Activated CD8-positive, alpha-beta memory T cell treated with anti-CD3 and anti-CD28 coated beads, Interleukin-2, amount 50 U/mL, for 4 hours (primary cell): Measurements from ENCODE around the gene ZNF335.
A peak's percentile ranks its signal among the peaks of the same experiment; 100 is the strongest.

ENCODE experiments used
- DNase-seq: peaks from one replicate; pipeline ENCODE4 v3.0.0-alpha.2; 2020

Gene ZNF335

DNA sequence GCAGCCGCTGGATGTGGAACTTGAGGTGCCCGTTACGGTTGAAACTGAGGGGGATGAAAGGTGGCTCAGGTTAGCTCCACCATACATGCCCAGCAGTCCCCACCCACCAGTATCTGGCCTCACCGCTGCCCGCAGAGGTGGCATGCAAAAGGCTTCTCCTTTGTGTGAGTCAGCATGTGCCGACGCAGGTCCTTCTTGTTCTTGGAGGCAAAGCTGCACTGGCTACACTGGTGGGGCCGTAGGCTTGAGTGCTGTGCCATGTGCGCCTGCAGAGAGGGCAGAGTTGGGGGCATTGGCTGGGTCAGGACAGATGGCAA, 21.7 kb downstream of the ZNF335 start:
- DNase-seq = no peak

DNA sequence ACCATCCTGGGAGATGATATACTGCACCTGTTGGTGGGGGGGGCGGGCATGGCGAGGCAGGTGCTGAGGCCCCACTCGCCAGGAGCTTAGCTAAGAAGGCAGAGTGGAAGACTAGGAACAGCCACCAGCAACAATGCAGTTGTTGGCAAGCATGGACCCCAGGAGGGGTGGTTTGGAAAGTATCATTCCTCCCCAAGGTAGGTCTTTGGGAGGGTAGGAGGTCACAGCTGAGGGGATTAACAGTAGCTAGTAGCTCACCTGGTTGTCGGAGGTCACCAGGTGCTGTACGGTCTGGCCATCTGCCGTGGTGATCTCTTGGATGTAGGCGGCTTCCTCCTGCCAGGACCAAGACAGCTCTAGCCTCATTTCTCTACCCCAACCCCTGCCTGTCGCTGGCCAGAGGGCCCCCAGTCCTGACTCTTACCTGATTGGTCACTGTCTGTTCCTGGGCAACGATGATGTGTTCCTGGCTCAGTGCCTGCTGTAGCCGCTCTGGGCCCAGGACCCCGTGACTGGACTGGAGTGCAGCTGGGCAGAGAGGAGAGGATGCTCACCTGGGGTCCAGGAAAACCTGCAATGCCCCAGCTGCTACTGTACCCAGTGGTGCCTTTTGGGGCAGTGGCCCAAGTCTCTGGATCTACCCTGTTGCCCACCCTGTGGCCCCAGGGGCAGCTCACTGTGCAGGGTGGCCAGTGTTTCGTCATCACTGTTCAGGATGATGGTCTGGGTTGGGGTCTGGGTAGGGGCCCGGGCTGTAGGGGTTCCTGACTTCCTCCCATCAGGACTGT, 22.3 kb downstream of the ZNF335 start:
- no peak for DNase-seq

DNA sequence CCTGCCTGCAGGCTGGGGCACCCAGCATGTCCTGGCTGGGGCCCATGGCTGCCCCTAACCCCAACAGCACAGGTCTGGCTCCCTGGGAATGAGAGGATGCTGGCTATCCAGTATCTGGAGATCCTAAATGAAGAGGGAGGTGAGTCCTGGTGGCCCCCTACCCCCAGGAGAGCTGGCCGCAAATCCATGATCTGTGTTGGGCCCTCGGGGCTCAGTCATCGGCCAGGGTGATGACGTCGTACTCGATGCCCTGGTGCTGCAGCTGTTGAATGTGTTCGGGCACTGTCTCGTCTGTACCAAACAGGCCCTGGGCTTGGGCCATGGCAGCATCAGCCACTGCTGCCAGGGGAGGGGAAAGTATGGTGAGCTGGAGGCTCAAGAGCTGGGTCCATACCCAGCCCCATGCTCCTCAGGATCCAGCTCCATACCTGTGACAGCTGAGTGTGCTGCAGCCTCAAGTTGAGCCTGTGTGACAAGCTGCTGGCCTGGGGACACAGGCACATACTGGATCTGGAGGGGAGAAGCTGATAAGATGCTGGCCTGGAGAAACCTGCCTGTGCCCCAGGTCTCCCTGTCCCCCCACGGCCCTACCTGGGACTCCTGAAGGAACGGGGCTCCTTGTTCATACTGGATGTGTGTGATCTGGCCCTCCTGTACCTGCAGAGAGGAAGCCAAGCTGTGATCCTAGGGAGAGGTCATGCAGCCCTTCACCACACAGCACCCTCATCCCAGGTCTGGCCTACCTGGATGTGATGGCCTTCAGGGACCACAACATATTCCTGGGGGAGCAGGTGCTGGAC, 23.1 kb downstream of the ZNF335 start:
- no peak for DNase-seq

DNA sequence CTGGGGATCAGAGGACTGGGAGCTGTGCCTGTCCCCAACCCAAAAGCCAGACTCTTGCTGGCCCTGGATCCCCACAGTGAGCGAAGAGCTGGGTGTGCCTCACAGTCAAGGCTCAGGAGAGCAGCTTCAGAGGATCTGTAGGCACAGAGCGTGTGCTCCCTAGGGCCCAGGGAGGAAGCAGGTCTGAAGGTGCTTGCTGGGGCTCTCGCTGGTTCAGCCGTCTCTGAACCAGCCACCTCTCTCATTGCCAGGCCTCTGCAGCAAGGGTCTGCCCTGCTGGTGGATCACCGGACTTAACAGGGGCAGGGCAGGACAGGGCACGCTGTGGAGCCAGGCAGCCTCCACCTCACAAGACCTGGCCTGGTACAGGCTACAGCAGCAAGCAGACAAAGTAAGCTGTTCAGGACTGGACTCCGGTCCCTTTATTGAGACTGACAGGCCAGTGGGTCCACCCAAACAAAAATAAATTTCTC, 23.7 kb downstream of the ZNF335 start:
- DNase-seq = no peak

DNA sequence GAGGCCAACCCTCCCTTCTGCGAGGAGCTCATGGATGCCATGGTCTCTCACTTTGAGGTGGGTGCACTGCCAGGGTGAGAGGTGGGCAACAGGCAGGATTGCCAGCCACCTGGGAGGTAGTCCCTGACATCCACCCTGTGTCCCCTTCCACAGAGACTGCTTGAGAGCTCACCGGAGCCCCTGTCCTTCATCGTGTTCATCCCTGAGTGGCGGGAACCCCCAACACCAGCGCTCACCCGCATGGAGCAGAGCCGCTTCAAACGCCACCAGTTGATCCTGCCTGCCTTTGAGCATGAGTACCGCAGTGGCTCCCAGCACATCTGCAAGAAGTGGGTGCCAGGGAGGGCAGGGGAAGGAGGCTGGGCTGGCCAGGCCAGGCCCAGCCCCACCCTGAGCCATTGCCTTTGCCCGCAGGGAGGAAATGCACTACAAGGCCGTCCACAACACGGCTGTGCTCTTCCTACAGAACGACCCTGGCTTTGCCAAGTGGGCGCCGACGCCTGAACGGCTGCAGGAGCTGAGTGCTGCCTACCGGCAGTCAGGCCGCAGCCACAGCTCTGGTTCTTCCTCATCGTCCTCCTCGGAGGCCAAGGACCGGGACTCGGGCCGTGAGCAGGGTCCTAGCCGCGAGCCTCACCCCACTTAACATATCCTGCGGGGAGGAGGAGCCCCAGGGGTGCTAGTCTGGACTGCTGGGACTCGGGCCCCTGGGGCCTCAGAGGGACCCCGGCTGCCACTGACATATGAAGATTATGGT, 24.7 kb downstream of the ZNF335 start:
- no peak for DNase-seq

DNA sequence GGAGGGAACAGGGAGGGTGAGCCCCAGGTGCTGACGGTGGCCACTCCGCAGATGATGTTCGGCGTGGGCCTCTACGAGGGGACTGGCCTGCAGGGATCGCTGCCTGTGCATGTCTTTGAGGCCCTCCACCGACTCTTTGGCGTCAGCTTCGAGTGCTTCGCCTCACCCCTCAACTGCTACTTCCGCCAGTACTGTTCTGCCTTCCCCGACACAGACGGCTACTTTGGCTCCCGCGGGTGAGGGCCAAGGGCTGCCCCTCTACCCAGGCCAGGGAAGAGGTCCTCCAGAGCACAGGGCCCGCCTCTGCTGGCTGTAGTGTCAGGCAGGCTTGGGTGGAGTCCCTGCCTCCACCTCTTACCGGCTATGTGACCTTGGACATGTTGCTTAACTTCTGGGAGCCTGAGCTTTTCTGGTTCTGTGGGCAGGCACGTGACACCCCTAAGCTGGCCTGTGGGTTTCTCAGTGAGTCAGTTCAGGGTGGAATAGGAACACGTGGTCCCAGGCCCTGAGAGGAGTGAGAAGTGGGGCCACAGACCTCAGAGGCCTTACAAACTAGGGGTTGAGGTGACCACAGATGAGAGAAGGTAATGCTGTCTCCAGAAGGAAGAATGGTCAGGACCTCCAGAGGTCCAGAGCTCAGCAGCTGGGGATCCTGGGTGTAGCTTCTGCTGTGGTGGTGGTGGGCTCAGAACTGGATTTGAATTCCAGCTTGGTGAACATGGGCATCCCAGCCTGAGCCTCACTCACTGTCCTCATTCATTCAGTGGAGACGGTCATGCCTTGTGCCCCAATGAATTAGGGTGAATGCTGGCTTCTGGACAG, 25.6 kb downstream of the ZNF335 start:
- DNase-seq = peak; percentile 44

DNA sequence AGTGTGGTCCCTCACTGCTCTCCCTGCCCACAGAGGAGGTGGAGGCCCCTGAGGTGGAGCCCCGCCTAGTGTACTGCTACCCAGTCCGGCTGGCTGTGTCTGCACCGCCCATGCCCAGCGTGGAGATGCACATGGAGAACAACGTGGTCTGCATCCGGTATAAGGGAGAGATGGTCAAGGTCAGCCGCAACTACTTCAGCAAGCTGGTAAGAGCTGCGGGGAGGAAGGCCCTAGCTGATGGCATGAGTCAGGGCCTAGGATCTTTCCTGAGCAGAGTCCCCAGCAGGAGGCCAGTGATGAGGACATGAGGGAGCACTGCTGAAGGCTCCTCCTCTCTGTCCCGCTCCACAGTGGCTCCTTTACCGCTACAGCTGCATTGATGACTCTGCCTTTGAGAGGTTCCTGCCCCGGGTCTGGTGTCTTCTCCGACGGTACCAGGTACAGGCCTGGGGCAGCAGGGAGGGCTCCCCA, 26.3 kb downstream of the ZNF335 start:
- DNase-seq = no peak

DNA sequence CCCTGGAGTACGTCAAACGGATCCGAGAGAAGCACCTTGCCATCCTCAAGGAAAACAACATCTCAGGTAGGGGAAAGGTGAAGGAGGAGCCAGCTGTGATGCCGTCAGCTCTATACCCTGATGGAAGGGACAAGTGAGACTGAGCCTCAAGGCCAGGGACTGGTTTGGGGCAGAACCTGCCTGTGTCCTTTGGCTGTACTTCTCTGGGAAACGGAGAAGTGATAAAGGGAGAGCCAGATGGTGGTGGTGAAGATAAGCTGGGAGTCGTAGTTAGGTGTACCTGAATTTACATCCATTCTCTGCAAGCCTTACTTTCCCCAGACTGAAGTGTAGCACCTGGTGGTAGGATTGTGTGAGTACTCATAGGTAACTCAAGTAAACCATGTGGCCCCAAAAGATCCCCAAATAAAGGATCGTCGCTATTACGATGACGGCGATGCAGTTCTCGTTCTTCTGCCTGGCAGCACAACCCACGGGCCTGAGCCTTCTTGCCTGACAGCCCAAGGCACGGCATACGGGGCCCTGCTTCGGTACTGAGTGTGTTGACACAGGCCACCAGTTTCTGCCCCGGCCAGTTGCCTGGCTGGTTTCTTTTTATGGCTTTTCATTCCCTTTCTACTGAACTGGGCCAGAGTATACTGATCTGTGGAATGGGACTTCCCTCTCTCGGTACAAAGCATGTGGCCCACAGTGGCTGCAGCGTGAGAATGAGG, 26.9 kb downstream of the ZNF335 start:
- no peak for DNase-seq

DNA sequence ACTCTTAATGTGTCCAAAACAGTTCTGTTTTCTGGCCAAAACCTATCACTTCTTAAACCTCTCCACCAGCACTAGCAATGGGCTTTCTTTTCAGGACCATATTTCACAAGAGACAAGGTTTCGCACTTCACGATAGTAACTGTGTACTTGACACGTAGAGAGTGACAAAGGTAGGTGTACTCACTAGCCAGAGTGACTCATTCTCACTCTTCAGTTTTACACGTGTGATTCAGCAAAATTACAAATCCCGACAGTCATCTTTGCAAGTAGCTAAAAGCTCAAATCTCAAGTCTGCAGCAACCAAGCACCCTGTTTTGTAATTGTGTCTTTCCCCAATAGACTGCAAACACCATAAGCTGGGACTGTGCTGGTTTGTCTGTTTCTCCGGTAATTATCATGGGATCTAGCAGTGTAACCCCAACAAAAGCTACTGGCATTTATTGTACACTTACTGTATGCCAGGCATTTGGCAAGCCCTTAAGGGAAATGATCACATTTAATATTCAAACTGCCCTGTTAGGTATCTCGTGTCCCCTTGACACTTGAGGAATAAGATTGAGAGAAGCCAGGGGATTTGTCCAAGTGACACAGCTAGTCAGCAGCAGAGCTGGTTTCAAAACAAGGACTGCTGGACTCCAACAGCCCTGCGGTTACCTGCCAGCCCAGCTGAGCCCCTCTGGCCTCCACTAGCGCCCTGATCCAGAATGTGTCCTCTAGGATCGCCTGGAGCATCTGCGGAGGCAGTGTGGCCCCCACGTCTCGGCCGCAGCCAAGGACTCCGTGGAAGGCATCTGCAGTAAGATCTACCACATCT, 27.6 kb downstream of the ZNF335 start:
- no peak for DNase-seq

DNA sequence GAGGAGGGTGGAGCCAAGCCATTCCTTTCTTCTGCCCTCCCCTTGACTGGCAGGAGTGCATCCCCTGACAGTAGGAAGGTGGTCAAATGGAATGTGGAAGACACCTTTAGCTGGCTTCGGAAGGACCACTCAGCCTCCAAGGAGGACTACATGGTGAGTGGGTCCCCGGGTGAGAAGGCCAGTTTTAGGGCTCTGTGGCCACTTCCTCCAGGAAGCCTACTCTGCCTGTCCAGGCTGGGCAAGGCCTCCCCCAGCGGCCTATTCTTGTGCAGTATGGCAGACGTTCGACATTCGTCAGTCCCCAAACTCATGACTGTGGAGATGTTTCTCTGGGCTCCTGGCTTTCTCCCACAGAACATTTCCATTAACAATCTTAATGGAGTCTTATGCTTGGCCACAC, 28.4 kb downstream of the ZNF335 start:
- DNase-seq = no peak

DNA sequence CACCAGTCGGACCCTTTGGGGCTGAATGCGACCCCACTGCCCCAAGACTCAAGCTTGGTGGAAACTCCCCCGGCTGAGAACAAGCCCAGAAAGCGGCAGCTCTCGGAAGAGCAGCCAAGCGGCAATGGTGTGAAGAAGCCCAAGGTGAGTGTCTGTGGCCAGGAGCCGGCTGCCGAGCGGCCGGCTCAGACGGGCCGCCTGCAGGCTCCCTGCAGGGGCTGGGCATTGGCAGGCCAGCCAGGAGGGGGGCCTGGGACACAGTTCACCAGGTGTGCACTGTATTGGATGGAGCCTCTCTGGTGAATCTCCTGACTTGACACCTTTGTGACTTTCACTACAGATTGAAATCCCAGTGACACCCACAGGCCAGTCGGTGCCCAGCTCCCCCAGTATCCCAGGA, 31.5 kb downstream of the ZNF335 start:
- no peak for DNase-seq

DNA sequence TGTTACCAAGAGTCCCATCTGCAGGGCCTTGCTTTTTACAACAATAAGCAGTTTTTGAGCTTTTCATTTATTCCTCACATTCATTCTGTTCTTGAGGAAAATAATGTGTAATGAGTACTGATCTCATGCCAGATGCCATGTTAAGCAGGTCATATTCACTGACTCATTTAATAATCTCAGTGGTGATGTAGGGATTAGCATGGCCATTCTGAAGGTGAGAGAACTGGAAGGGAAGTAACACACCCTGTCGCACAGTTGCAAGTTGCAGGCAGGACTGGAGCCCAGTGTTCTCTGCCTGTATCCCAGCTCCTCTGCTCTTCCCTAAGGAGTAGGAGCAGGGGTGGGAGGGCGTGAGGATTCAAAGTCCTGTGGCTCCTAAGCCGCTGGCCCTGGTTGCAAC, 31.9 kb downstream of the ZNF335 start:
- DNase-seq = no peak

DNA sequence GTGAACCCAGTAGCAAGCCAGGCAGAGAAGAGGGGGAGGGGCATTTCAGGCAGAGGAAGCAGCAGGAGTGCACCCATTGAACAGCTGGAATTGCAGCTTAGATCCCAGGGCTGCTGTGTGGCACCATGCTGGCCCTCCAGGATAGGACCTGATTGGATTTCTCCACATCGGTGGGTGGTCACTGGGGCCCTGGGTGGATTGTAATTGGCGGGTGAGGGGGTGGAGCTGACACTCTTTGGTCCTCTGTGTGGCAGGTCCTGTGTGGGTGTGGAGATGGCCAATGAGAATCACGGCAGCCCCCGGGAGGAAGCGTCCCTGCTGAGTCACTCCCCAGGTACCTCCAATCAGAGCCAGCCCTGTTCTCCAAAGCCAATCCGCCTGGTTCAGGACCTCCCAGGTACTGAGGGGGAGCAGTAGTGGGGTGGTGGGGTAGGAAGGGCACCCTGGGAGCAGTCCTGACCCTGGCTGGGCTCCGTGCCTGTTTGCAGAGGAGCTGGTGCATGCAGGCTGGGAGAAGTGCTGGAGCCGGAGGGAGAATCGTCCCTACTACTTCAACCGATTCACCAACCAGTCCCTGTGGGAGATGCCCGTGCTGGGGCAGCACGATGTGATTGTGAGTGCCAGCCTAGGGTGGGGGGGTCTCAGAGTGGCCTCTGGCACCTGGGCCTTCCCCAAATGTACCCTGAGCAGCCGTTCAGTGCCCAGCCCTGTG, 33.1 kb downstream of the ZNF335 start:
- no peak for DNase-seq

DNA sequence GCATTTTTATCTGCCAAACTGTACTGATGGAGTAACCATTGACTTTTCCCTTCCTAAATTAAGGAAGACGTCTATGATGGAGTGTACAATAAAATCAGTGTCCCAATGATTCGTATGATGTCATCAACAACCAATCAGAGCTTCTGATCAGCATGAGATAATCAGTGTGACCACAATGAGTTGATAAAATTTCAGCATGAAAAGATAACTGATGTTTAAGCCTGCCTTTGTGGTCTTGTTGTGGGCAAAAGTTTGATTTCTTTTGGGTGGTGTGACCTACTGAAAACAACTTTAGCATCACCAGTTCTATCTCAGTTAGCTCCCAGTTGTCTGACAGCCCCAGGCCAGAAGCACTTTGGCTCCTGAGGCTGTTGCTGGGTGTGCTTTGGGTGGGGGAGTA, 34.2 kb downstream of the ZNF335 start:
- DNase-seq = no peak

DNA sequence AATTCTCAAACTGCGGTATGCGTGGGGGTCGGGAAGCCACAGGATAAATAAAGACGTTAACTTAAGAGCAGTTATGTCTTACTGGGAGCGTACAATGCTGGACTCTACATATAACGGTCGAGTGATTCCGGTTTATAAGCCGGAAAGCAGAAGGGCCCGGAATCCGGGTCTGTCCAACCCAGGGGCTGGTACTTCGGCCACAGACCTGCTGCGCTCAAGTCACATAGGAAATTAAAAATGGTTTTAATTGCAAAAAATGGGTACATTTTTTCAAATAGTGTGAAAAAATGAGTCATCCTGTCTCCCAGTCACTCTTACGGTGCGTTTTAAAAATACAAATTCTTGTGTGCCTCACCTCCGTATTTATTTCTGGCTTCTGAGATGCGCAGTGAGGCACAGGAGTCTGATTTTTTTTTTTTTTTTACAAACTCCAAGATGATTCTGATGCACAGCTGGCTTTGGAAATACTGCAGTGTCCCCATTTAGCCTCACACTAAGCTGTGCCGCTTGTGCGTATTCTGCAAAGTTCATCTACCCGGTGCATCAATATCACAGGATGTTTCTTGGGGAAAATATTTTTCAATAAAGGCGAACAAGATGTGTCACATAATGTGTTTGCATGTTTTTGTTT, 36.5 kb downstream of the ZNF335 start:
- no peak for DNase-seq

DNA sequence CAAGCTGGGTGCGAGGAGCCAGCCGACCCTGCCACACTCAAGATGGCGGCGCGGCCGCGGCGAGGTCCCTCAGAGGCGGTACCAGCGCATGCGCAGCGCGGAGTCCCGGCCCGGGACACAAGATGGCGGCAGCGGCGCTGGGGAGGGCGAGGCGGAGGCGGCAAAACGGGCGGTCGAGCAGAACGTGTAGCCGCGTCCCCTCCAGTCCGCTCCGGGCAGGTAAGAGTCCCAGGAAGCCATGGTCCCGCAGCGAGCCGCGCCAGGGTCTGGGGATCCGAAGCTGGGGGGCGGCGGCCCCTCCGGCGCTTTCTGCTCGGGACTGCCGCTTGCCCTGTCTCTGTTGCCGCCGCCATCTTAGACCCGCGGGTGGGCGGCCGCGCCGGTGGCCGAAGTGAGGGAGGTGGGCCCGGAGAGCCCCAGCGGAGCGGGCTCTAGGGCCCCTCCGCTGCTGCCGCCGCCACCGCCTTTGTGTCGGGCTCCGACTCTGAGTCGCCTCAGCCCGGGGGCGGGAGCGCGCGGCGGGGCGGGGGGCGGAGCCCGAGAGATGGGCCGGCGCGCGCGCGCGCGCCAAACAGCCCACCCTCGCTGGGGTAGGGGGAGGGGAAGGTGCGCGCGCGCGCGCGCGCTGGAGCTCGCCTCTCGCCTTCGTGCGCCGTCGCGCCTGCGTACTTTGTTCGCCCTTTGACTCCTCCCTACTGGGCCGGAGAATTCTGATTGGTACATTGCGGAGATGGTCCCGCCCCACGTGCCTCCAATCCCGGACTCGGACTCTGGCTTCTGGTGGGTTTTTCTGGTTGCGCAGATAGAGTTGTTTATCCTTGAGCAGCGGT, 37.2 kb downstream of the ZNF335 start, which contains the start of gene PCIF1:
PCIF1 (plus strand) TSS at position 98 of the 830 bp plus-strand sequence. CDS start 4,317 bp downstream, outside the sequence.
- DNase-seq = peak; percentile 98

DNA sequence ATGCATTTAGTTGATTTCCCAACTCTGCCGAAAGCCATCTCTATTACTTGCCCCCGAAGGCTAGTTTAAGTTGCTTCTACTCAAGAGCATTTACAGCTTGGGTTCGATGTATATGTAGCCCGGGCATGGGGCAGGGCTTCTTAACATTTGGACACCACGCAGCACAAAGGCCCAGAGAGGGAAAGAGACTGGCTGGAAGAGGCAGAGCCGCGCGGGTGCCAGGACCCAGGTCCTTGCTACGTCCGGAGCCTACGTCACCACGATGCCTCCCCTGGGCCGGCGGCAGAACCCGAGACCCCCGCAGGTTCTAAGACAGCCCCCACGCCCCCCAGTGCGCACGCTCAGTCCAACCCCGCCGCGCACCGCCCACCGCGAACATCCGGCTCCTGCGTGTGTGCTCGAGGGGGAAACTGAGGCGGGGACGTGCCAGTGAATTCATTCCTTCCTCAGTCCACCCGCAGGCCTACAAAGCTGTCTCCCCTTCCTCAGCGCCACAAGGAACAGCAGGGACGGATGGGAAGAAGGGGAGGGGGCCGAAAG, 37.9 kb downstream of the ZNF335 start:
- no peak for DNase-seq

DNA sequence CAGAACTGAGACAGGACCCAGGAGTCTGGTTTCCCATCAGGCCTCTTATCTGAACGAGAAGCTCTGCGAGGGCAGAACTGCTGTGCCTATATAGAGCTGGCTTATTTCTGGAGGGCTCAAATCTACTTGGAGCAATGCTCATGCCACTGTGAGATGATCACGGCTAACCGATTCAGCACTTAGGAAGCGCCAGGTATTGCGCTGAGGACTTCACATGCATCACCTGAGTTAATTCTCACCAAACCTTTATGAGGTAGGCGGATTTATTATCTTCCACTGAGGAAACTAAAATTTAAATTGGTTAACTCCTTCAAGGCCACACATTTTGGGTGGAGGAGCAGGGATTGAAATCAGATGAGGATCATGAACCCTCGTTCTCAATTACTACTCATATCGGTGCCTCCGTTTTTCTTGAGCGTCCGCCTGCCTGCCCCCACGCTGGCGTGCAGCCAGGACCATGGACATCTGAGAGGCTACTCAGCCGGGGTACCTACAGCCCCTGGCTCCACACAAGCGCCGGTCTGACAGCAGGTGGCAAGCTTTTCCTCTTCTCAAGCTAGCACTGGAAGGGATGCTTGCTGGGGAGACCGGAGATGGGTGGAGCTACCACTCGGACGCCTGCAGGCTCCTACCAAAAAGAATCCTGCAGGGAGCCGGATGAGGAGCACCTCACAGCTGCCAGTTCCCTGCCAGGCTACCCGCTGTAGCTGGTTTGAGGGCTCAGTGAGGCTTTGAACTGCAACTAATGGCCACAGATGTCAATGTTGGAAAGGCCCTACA, 38.5 kb downstream of the ZNF335 start:
- DNase-seq = peak; percentile 43
